ENCODE measurements around the gene MAP2. TPM values are rescaled to one million over a fixed set of nuclear protein-coding genes. Genes with fewer than 3 reads are reported as not detected.

MAP2 gene
- total and polyA plus RNA-seq, 2 of the 8 experiments (the other 6 are each of a cell fraction or from before 2014, with no cell fraction given): 5.9 to 9.4 TPM

DNA sequence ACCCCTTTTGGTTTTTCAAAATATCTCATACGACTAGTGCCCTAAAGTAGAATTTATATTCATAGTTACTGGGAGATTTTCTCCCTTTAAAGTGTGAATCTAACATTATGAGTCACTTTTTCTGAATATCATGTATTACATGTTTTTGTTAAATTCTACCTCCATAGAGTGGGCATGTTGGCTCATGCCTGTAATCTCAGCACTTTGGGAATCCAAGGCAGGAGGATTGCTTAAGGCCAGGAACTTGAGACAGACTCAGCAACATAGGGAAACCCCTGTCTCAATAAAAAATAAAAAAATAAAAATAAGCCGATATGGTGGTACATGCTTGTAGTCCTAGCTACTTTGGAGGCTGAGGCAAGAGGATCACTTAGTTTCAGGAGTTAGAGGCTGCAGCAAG lies 302.5 kb downstream of the MAP2 start:
- Histone ChIP-seq H3K9me3 (ENCODE audit: insufficient read depth in 2 of 2, low read depth in 1 of 2, low read length in 1 of 2) (no peaks in the 10 kb centered on the region), H3K79me2 (ENCODE audit: control insufficient read depth in 1 of 2, insufficient read depth in 2 of 2, low read length in 2 of 2) (no peaks in the 10 kb centered on the region), H2AFZ (ENCODE audit: low read length) (no peak overlapping the region), H3K27ac (ENCODE audit: low read depth, low read length) (no peak overlapping the region), H3K9ac (replicated peaks in 1 of 4; ENCODE audit: extremely low read depth in 1 of 4, low read depth in 3 of 4, low read length in 3 of 4) (no peak overlapping the region), H3K23ac (ENCODE audit: insufficient read length) (no peak overlapping the region), H3K4me1 (replicated peaks in 1 of 4; ENCODE audit: control insufficient read depth in 3 of 4, insufficient read depth in 4 of 4, low read length in 3 of 4) (no peaks in the 10 kb centered on the region), H3K4ac (replicated peaks; ENCODE audit: insufficient read length, low read depth, low read length) (no peak overlapping the region), H2BK120ac (replicated peaks; ENCODE audit: low read depth, low read length) (no peak overlapping the region), H3K18ac (ENCODE audit: extremely low read depth, low read length) (no peak overlapping the region), H2AK5ac (ENCODE audit: low read depth, low read length) (no peak overlapping the region), H4K5ac (ENCODE audit: insufficient read length, low read depth, low read length) (no peak overlapping the region), H3K27me3 (replicated peaks in 1 of 4; ENCODE audit: control insufficient read depth in 3 of 4, extremely low read depth in 1 of 4, insufficient read depth in 3 of 4, low read length in 3 of 4) (no peaks in the 10 kb centered on the region; a peak in 1 of 7 replicates), H2BK20ac (ENCODE audit: low read length) (no peak overlapping the region), H2BK15ac (ENCODE audit: low read length) (no peak overlapping the region), H3K79me1 (ENCODE audit: low read depth, low read length) (no peaks in the 10 kb centered on the region; the same call in 1 of the 2 replicates), H3K14ac (ENCODE audit: insufficient read length) (no peak overlapping the region), H3K23me2 (ENCODE audit: low read depth, low read length) (no peaks in the 10 kb centered on the region), H3K4me2 (ENCODE audit: insufficient read depth in 1 of 2, low read depth in 2 of 2, low read length in 2 of 2) (no peak overlapping the region), H4K20me1 (replicated peaks in 1 of 2; ENCODE audit: control insufficient read depth in 1 of 2, insufficient read depth in 2 of 2, low read length in 2 of 2) (no peaks in the 10 kb centered on the region), H2BK5ac (ENCODE audit: low read depth, low read length) (no peak overlapping the region), H3K56ac (replicated peaks; ENCODE audit: insufficient read length, low read depth, low read length) (no peak overlapping the region), H4K8ac (ENCODE audit: extremely low read depth, insufficient read depth, low read length) (no peak overlapping the region), H3K4me3 (ENCODE audit: extremely low read depth in 1 of 4, insufficient read depth in 2 of 4, low read depth in 3 of 4, low read length in 4 of 4) (no peak overlapping the region), H4K91ac (replicated peaks; ENCODE audit: insufficient read length, low read length) (no peak overlapping the region), H2BK12ac (ENCODE audit: low read depth, low read length) (no peak overlapping the region), H3K36me3 (ENCODE audit: control insufficient read depth in 2 of 4, insufficient read depth in 4 of 4, low read length in 3 of 4) (no peaks in the 10 kb centered on the region)
- no peak for FAIRE-seq
- ChIA-PET POLR2A (ENCODE audit: partially characterized antibody) (no interaction called here), CTCF (ENCODE audit: partially characterized antibody) (interaction anchor here (1.0 to 1.9 kb wide), 2 partner anchors 70 to 235 kb away, joined by 3 to 5 read pairs; no protein-coding TSS in a partner anchor)
- no peak for DNase-seq (ENCODE audit: low read depth in 1 of 2, low spot score in 2 of 2)
- WGBS, 2 experiments (ENCODE audit: extremely low coverage in 1 of 2, insufficient coverage in 1 of 2, insufficient read length in 1 of 2, insufficient replicate concordance in 2 of 2, low coverage in 1 of 2, low lambda C conversion rate in 2 of 2, missing lambda C conversion rate in 1 of 2): 91% methylated on average over 2 of the region's 2 CpGs; no CpG with 5 or more reads in 1 of the 2 experiments
- TF ChIP-seq EP300 (IDR thresholded peaks at IDR 0.05; ENCODE audit: borderline replicate concordance in 1 of 2, low read depth in 2 of 2, low read length in 2 of 2) (no peak), CHD2 (IDR thresholded peaks at IDR 0.05; ENCODE audit: low read length) (no peak), GABPA (IDR thresholded peaks at IDR 0.05; ENCODE audit: borderline replicate concordance, insufficient read depth, low read length) (no peak), JUND (IDR thresholded peaks at IDR 0.05; ENCODE audit: low read length) (no peak), TCF12 (IDR thresholded peaks at IDR 0.05; ENCODE audit: low read depth, low read length) (no peak), ASH2L (IDR thresholded peaks at IDR 0.05; ENCODE audit: low read length) (no peak), SAP30 (IDR thresholded peaks at IDR 0.05; ENCODE audit: insufficient read depth, insufficient replicate concordance, low read length) (no peak), CTBP2 (IDR thresholded peaks at IDR 0.05; ENCODE audit: borderline replicate concordance, insufficient read depth, insufficient read length, low read length) (no peak), KDM5A (IDR thresholded peaks at IDR 0.05; ENCODE audit: low read length) (no peak), SIRT6 (IDR thresholded peaks at IDR 0.05; ENCODE audit: low read length) (no peak), POLR2AphosphoS5 (IDR thresholded peaks at IDR 0.05; ENCODE audit: low read depth, low read length) (no peak)
- TF ChIP-seq, protein P1, sequence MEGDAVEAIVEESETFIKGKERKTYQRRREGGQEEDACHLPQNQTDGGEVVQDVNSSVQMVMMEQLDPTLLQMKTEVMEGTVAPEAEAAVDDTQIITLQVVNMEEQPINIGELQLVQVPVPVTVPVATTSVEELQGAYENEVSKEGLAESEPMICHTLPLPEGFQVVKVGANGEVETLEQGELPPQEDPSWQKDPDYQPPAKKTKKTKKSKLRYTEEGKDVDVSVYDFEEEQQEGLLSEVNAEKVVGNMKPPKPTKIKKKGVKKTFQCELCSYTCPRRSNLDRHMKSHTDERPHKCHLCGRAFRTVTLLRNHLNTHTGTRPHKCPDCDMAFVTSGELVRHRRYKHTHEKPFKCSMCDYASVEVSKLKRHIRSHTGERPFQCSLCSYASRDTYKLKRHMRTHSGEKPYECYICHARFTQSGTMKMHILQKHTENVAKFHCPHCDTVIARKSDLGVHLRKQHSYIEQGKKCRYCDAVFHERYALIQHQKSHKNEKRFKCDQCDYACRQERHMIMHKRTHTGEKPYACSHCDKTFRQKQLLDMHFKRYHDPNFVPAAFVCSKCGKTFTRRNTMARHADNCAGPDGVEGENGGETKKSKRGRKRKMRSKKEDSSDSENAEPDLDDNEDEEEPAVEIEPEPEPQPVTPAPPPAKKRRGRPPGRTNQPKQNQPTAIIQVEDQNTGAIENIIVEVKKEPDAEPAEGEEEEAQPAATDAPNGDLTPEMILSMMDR (IDR thresholded peaks at IDR 0.05; ENCODE audit: control extremely low read depth in 1 of 3, insufficient read depth in 1 of 3, low read depth in 1 of 3, low read length in 3 of 3): no peak

Measured in H1 (cell line).